Measurements from ENCODE around the gene SLC25A33.

Gene SLC25A33

DNA sequence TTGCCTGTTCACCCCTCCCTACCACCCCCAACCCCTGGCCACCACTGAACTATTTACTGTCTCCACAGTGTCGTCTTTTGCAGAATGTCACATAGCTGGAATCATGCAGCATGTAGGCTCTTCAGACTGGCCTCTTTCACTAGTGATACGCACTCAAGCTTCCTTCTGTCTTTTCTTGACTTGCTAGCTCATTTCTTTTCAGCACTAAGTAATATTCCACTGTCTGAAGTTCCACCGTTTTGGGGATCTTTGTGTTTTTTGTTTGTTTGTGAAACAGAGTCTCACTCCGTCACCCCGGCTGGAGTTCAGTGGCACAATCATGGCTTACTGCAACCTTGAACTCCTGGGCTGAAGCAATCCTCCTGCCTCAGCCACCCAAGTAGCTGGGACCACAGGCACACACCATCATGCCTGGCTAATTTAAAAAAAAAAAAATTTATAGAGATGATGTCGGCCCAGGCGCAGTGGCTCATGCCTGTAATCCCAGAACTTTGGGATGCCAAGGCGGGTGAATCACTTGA is 43.4 kb upstream of the SLC25A33 start:
- Histone ChIP-seq H3K27ac (ENCODE audit: poor library complexity, severe bottlenecking) (no peak overlapping the region), H3K27me3 (ENCODE audit: insufficient read depth, poor library complexity, severe bottlenecking) (no peaks in the 10 kb centered on the region), H3K4me1 (ENCODE audit: insufficient read depth, poor library complexity, severe bottlenecking) (no peaks in the 10 kb centered on the region), H3K9me3 (ENCODE audit: severe bottlenecking) (no peaks in the 10 kb centered on the region), H3K4me3 (ENCODE audit: severe bottlenecking) (no peak overlapping the region), H3K36me3 (ENCODE audit: low read depth) (no peaks in the 10 kb centered on the region)
- TF ChIP-seq CTCF (IDR thresholded peaks at IDR 0.05; ENCODE audit: poor library complexity, severe bottlenecking): no peak
- ATAC-seq (ENCODE audit: low read depth): no peak
- no peak for DNase-seq (ENCODE audit: low spot score)

DNA sequence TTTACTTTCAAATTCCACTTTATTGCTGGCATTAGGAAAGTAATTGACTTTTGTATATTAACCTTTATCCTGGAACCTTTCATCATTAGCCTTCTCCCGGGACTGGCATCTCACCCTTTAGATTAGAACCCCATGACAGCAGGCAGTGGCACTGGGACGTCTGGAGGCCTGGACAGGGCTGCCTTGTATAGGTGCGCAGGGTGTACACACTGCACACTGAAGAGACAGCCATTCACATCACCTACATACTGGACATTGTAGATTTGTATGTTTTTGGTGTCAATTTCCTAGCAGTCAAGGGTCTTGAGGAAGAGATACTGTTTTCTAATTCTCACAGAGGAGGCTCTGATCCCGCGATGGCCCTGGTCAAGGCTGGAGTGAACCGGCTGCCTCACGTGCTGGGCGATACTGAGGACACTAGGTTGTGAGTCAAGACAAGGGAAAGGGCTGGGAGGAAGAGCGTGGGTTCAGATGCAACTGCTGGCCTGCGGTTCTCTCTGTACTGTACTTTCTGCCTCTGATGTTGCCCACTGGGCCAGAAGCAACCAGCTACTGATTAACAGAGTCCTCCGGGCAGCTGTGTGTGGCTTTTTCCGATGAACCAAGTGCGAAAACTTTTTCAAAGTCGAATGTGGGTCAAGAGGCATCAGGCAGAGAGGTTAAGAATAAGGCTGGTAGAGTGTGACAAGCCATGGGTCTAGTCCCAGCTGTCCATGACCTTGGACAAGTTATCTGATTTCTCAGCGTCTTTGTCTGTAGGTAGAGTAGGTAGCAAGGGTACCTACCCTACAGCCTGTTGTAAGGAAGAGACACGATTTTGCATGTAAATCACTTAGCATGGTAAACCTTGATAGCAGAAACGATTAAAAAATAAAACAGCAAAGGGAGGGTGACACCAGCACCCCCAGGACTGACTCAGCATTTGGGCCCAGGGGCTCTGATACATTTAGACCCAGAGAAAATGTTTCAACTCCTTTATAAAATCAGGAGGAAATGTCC is 38.2 kb upstream of the SLC25A33 start:
- no peaks in the 10 kb centered on the region for H3K36me3 ChIP-seq (ENCODE audit: low read depth)
- no peak overlapping the region for H3K4me3 ChIP-seq (ENCODE audit: severe bottlenecking)
- no peaks in the 10 kb centered on the region for H3K4me1 ChIP-seq (ENCODE audit: insufficient read depth, poor library complexity, severe bottlenecking)
- no peak overlapping the region for H3K27ac ChIP-seq (ENCODE audit: poor library complexity, severe bottlenecking)
- no peak for TF ChIP-seq CTCF (IDR thresholded peaks at IDR 0.05; ENCODE audit: poor library complexity, severe bottlenecking)
- DNase-seq (ENCODE audit: low spot score) (no peak), ATAC-seq (ENCODE audit: low read depth) (no peak)
- no peaks in the 10 kb centered on the region for H3K9me3 ChIP-seq (ENCODE audit: severe bottlenecking)
- H3K27me3 ChIP-seq (ENCODE audit: insufficient read depth, poor library complexity, severe bottlenecking): no peaks in the 10 kb centered on the region

- ATAC-seq (ENCODE audit: low read depth): no peak
- Histone ChIP-seq H3K36me3 (ENCODE audit: low read depth) (no peaks in the 10 kb centered on the region), H3K9me3 (ENCODE audit: severe bottlenecking) (no peaks in the 10 kb centered on the region), H3K27ac (ENCODE audit: poor library complexity, severe bottlenecking) (no peak overlapping the region), H3K27me3 (ENCODE audit: insufficient read depth, poor library complexity, severe bottlenecking) (no peaks in the 10 kb centered on the region), H3K4me3 (ENCODE audit: severe bottlenecking) (no peak overlapping the region), H3K4me1 (ENCODE audit: insufficient read depth, poor library complexity, severe bottlenecking) (no peaks in the 10 kb centered on the region)
- no peak for TF ChIP-seq CTCF (IDR thresholded peaks at IDR 0.05; ENCODE audit: poor library complexity, severe bottlenecking)
- DNase-seq (ENCODE audit: low spot score): no peak
Measured at GRCh38 chr1:9503001-9503675, 36.1 kb upstream of the SLC25A33 start.

GRCh38 chr1:9505143-9505542 is 34.1 kb upstream of the SLC25A33 start:
- no peaks in the 10 kb centered on the region for H3K4me1 ChIP-seq (ENCODE audit: insufficient read depth, poor library complexity, severe bottlenecking)
- no peak for ATAC-seq (ENCODE audit: low read depth)
- no peaks in the 10 kb centered on the region for H3K27me3 ChIP-seq (ENCODE audit: insufficient read depth, poor library complexity, severe bottlenecking)
- no peaks in the 10 kb centered on the region for H3K36me3 ChIP-seq (ENCODE audit: low read depth)
- TF ChIP-seq CTCF (IDR thresholded peaks at IDR 0.05; ENCODE audit: poor library complexity, severe bottlenecking): no peak
- H3K27ac ChIP-seq (ENCODE audit: poor library complexity, severe bottlenecking): no peak overlapping the region
- no peaks in the 10 kb centered on the region for H3K9me3 ChIP-seq (ENCODE audit: severe bottlenecking)
- DNase-seq (ENCODE audit: low spot score): no peak
- no peak overlapping the region for H3K4me3 ChIP-seq (ENCODE audit: severe bottlenecking)

All from RWPE2 (cell line).